Prostate gland (tissue), 2 donors: ENCODE results near the gene OR51A2. TPM values are rescaled to one million over a fixed set of nuclear protein-coding genes. Genes with fewer than 3 reads are reported as not detected.

Experiments
- DNase-seq: peaks from one replicate; pipeline ENCODE4 v3.0.0-alpha.2; 2019; ENCODE audit warnings: low spot score
- H3K27ac ChIP-seq, 2 donors: fragments of 200-600 bp; sonication (generic); 2 replicates each; pipeline ENCODE4 v1.5.1; 2017 to 2019
- H3K27me3 ChIP-seq: fragments of 200-600 bp; sonication (generic); replicated peaks from 2 replicates; pipeline ENCODE4 v1.5.1; 2019; ENCODE audit not compliant: insufficient read depth
- H3K36me3 ChIP-seq, 2 donors: fragments of 200-600 bp; sonication (generic); 1 replicate in 1 of 2; 2 replicates in 1 of 2; pipeline versions ENCODE4 v1.5.1 to v1.8.1; 2017 to 2019
- H3K4me1 ChIP-seq: fragments of 200-600 bp; sonication (generic); replicated peaks from 2 replicates; pipeline ENCODE4 v1.5.1; 2019
- H3K4me3 ChIP-seq, 2 donors: fragments of 200-600 bp; sonication (generic); 2 replicates each; pipeline ENCODE4 v1.5.1; 2017 to 2019
- H3K9me3 ChIP-seq: fragments of 200-600 bp; sonication (generic); 2 replicates; pipeline ENCODE4 v1.5.1; 2017
- CTCF ChIP-seq, 4 experiments: fragments of 200-600 bp in 2 of 4; fragments of 450-650 bp in 2 of 4; sonication (generic) in 2 of 4; IDR thresholded peaks; 1 replicate in 3 of 4; 2 replicates in 1 of 4; pipeline ENCODE4 v1.5.1; 2016 to 2019; ENCODE audit warnings: antibody characterized with exemption in 4 of 4, mild to moderate bottlenecking in 2 of 4, moderate library complexity in 2 of 4
- POLR2A ChIP-seq: fragments of 450-650 bp; IDR thresholded peaks from one replicate; pipeline ENCODE4 v1.6.1; 2016; ENCODE audit warnings: antibody characterized with exemption, mild to moderate bottlenecking
- POLR2AphosphoS5 ChIP-seq: sonication (generic); formaldehyde crosslinking; IDR thresholded peaks from one replicate; pipeline ENCODE4 v1.6.1; 2017; ENCODE audit warnings: antibody characterized with exemption
- WGBS: methylation state at CpG from one replicate; pipeline ENCODE4 v1.1.5; 2018; 5-methylcytosine and 5-hydroxymethylcytosine counted together
- intact Hi-C: fragments of 100-400 bp; cut with DNase I; formaldehyde crosslinking; loops from one replicate; pipeline ENCODE4 v1.14.2; 2022
- total RNA-seq, 2 donors: library from RNA; depleted of rRNA; stranded (reverse); fragments of >200 nt; gene quantifications; one replicate each; pipeline ENCODE4 v1.1.0, GENCODE V29; 2016

OR51A2 gene
- total RNA-seq, 2 donors from 2014 or later = not detected

- H3K9me3 ChIP-seq = no peaks in the 10 kb centered on the region
- WGBS = 73% methylated on average over 4 of the region's 4 CpGs
- H3K4me3 ChIP-seq = no peak overlapping the region
- H3K4me1 ChIP-seq = no peaks in the 10 kb centered on the region
- no peak for DNase-seq
- no peak for TF ChIP-seq POLR2A
- no peak for TF ChIP-seq CTCF (IDR thresholded peaks at IDR 0.05)
- no peak for TF ChIP-seq POLR2AphosphoS5
- H3K36me3 ChIP-seq = no peaks in the 10 kb centered on the region
- no peak overlapping the region for H3K27ac ChIP-seq
- intact Hi-C loops = no loop called here
- H3K27me3 ChIP-seq = no peaks in the 10 kb centered on the region
Observed at GRCh38 chr11:4957396-4957795, 1.9 kb upstream of the OR51A2 start.

GRCh38 chr11:4947505-4947904 lies 8.0 kb downstream of the OR51A2 start, which contains the start of gene OR51A4:
Gene OR51A4, minus strand, starts transcription at chr11:4947605. Its CDS starts 505 bp downstream, at chr11:4947100.
- TF ChIP-seq POLR2A (no peak), CTCF (IDR thresholded peaks at IDR 0.05) (no peak), POLR2AphosphoS5 (no peak)
- no peak within 1 kb of the TSS for H3K27ac ChIP-seq
- no peaks in the 10 kb centered on the region for H3K27me3 ChIP-seq
- no peak within 1 kb of the TSS for H3K4me3 ChIP-seq
- no peaks in the 10 kb centered on the region for H3K36me3 ChIP-seq
- intact Hi-C loops = no loop called here
- no peaks in the 10 kb centered on the region for H3K9me3 ChIP-seq
- DNase-seq = no peak
- H3K4me1 ChIP-seq = no peaks in the 10 kb centered on the region

GRCh38 chr11:4936745-4937144 lies 18.8 kb downstream of the OR51A2 start:
- H3K36me3 ChIP-seq = no peaks in the 10 kb centered on the region
- no peaks in the 10 kb centered on the region for H3K27me3 ChIP-seq
- TF ChIP-seq POLR2AphosphoS5 (no peak), CTCF (IDR thresholded peaks at IDR 0.05) (no peak), POLR2A (no peak)
- DNase-seq = no peak
- intact Hi-C loops = no loop called here
- H3K9me3 ChIP-seq = no peaks in the 10 kb centered on the region
- H3K4me3 ChIP-seq = no peak overlapping the region
- 79% methylated on average over 3 of the region's 3 CpGs for WGBS
- H3K4me1 ChIP-seq = no peaks in the 10 kb centered on the region
- H3K27ac ChIP-seq = no peak overlapping the region

GRCh38 chr11:4932751-4933150 lies 22.8 kb downstream of the OR51A2 start:
- TF ChIP-seq CTCF (IDR thresholded peaks at IDR 0.05) (no peak), POLR2A (no peak), POLR2AphosphoS5 (no peak)
- intact Hi-C loops = no loop called here

GRCh38 chr11:4926608-4927007 lies 28.9 kb downstream of the OR51A2 start:
- H3K36me3 ChIP-seq = no peaks in the 10 kb centered on the region
- H3K4me1 ChIP-seq = no peaks in the 10 kb centered on the region
- no peak overlapping the region for H3K4me3 ChIP-seq
- TF ChIP-seq CTCF (IDR thresholded peaks at IDR 0.05) (no peak), POLR2A (no peak), POLR2AphosphoS5 (no peak)
- intact Hi-C loops = no loop called here
- no peak overlapping the region for H3K27ac ChIP-seq
- DNase-seq = no peak
- no peaks in the 10 kb centered on the region for H3K9me3 ChIP-seq
- H3K27me3 ChIP-seq = no peaks in the 10 kb centered on the region

More at GRCh38 chr11:4932751-4933150, 22.8 kb downstream of the OR51A2 start:
- H3K27ac ChIP-seq = no peak overlapping the region
- no peaks in the 10 kb centered on the region for H3K4me1 ChIP-seq
- H3K27me3 ChIP-seq = no peaks in the 10 kb centered on the region
- no peak overlapping the region for H3K4me3 ChIP-seq
- no peaks in the 10 kb centered on the region for H3K9me3 ChIP-seq
- WGBS = 66% methylated on average over 4 of the region's 4 CpGs
- DNase-seq = no peak
- no peaks in the 10 kb centered on the region for H3K36me3 ChIP-seq
